GM18861 (cell line): Measurements from ENCODE around the gene GJD3.

ENCODE experiments used
- ATAC-seq: cut with Tn5 transposase; IDR thresholded peaks from one replicate; pipeline ENCODE4 v1.9.1; 2021; ENCODE audit not compliant: unreplicated experiment

GJD3 gene

DNA sequence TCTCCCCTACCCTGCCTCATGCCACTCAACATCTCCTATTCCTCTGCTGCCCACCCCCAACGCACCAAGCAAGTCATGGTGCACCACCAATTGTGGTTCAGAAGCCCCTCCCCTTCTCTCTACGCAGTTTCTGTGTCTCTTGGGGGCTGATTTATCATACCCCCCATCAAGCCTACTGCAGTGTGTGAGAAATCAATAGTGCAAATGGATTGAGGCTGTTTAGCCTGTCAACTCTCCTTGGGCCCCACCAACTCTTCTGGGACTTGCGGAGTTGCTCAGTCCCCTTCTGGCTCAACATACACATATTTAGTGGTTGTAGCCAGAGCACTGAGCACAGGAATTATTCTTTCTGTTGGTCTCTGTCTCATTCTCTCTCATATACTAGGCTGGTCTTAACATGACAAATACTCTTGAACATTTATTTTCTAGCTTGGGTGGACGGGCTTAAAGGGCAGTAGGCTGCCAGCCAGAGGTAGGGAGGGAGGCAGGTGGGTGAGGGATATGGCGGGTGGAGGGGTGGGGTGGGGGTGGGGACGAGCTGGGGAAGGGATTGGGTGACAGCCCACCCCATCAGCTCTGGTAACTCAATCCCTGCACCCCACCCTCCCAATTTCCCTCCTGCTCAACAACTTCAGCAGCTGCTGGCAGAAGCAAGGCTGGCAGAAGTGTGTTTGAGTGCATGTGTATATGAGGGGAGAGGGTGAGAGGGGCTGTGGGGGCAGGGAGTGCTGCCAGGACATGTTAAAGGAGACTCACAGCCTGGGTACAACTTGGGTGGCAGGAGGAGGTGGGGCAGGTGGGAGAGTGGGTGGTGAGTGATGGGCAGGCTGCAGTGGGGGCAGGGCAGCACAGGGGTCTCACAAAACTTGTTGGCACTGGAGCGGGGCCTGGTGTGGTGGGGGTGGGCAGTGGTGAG, 50.6 kb downstream of the GJD3 start:
- no peak for ATAC-seq
